GM18858 (cell line): Measurements from ENCODE around the gene SP5.
"Not testable (repeated sequence)": the region's sequence is repeated elsewhere in the genome, so short reads cannot be mapped to it uniquely, and the experiment has no call there.

ENCODE experiments used
- ATAC-seq: cut with Tn5 transposase; IDR thresholded peaks from one replicate; pipeline ENCODE4 v1.9.1; 2021; ENCODE audit not compliant: unreplicated experiment

SP5 gene

GRCh38 chr2:170715062-170715931, at the start of gene SP5:
Gene SP5 (plus strand): TSS chr2:170715337. CDS start chr2:170715513, 176 bp downstream.
- no peak for ATAC-seq

GRCh38 chr2:170665743-170666142, 49.4 kb upstream of the SP5 start:
- ATAC-seq = no peak

GRCh38 chr2:170669909-170670308, 45.2 kb upstream of the SP5 start:
- ATAC-seq = no peak

GRCh38 chr2:170670651-170671050, 44.5 kb upstream of the SP5 start:
- no peak for ATAC-seq

- no peak for ATAC-seq
Measured at GRCh38 chr2:170671079-170671478, 44.1 kb upstream of the SP5 start.

GRCh38 chr2:170674282-170674681, 40.9 kb upstream of the SP5 start:
- not testable (repeated sequence) for ATAC-seq

- no peak for ATAC-seq
Measured at GRCh38 chr2:170675701-170676100, 39.4 kb upstream of the SP5 start.

- no peak for ATAC-seq
Measured at GRCh38 chr2:170679607-170680079, 35.5 kb upstream of the SP5 start.

GRCh38 chr2:170680172-170680941, 34.8 kb upstream of the SP5 start:
- ATAC-seq = peak; percentile 92

- ATAC-seq = no peak
Measured at GRCh38 chr2:170681311-170681710, 33.8 kb upstream of the SP5 start.

GRCh38 chr2:170685591-170685990, 29.5 kb upstream of the SP5 start:
- no peak for ATAC-seq

GRCh38 chr2:170689481-170689880, 25.7 kb upstream of the SP5 start:
- ATAC-seq = no peak

- no peak for ATAC-seq
Measured at GRCh38 chr2:170690640-170691039, 24.5 kb upstream of the SP5 start.

GRCh38 chr2:170694316-170694715, 20.8 kb upstream of the SP5 start:
- no peak for ATAC-seq

GRCh38 chr2:170695521-170696410, 19.4 kb upstream of the SP5 start:
- no peak for ATAC-seq

GRCh38 chr2:170696948-170697347, 18.2 kb upstream of the SP5 start:
- ATAC-seq = no peak

GRCh38 chr2:170701011-170701410, 14.1 kb upstream of the SP5 start:
- ATAC-seq = no peak

GRCh38 chr2:170703776-170704476, 11.2 kb upstream of the SP5 start:
- ATAC-seq = no peak

- no peak for ATAC-seq
Measured at GRCh38 chr2:170707821-170708795, 7.0 kb upstream of the SP5 start.
